Measurements from ENCODE around the gene ZFP1.

Gene ZFP1

DNA sequence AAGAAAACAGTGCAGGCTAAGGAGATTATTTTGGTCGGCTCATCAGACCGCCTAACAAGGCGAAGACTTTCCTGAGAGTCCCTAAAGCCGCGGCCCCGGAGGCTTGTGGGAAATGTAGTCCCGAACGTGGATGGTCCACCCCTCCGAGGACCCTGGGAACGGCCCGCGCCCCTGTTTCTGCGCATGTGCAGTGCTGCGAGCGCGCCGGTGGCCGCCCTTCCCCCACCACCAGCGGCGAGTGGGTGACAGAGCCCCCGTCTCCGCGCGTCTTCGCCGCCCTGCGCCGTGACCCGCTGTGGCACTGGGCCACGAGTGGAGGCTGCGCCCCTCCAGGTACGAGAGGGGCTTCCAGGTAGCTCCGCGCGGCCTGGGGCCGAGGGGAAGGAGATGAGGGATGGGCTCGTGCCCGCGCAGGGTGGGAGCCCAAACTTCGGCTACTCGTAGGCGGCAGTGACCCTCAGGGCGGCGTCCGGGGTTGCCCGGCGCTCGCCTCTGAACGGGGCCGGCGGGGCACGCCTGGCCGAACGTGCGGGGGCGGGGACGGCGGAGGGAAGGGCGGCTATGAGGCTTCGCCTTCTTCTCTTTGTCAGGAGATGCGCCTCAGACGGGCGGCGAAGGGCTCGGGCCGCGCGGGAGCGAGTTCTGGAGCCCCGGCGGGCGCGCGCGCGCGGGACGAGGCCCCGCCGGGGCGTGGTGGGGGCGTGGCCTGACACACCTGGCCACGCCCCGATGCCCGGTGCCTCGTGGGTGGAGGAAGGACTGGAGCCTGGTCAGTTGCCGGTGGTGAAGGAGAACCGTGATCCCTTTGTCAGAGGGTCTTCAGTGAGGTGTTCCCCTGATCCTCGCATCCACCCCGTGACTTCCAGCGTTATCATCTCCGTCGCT, at the start of gene ZFP1:
ZFP1 (plus strand) TSS at position 214 of the 885 bp plus-strand sequence. CDS start 4,428 bp downstream, outside the sequence.
- DNase-seq, result peak; percentile 97

GRCh38 chr16:75099075-75099667, 49.2 kb upstream of the ZFP1 start:
- DNase-seq, result no peak

GRCh38 chr16:75099738-75100602, 48.4 kb upstream of the ZFP1 start:
- DNase-seq, result peak; percentile 72

DNA sequence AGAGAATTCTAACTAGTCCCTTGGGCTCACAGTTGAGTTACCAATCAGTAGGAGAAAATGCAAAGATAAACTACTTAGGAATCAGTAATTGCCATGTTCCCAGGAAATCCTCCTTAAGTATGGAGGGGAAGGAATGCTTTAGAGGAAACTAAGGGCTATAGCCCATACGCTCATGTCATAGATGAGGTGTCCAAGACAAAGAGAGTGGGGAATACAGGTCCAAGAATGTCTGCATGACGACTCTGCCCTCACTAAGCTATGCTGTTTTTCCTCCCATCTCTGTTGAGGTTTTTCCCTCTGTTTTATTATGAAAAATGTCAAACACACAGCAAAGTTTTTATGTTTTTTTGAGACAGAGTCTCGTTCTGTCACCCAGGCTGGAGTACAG, 47.7 kb upstream of the ZFP1 start:
- no peak for DNase-seq

DNA sequence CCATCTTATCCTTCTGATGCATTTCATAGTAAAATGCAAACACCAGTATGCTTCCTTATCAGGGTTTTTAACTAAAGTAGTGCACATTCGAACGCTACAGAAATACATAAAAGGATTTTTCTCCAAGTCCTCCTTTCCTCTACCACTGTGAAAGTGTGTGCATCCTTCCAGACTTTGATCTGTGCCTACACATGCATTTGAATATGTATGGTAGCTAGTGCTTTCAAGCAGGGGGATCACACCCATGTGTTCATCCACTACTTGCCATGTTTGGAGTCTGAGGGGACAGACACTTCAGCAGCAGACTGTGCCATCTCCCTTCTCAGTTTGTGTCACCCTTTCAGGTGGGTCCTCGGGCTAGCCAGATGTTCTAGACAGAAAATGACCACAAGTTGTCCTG, 46.7 kb upstream of the ZFP1 start:
- no peak for DNase-seq

DNA sequence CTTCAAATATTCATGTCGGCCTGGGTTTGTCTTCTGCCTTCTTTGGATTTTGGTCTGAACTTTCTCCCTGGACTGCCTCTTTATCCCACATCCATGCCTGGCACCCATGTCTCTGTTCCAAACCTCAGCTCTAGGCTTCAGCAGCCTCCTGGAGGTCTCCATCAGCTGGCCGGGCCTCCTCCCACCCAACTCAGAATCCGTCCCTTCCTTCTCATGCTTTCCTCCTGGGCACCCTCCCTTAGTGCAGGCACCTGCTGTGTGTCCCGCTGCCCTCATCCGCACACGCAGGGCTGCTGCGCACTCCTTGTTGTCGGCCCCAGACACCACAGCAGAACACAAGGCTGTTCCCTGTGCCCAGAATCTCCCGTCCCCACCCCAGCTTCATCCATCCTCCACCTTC, 45.7 kb upstream of the ZFP1 start:
- DNase-seq, result no peak

DNA sequence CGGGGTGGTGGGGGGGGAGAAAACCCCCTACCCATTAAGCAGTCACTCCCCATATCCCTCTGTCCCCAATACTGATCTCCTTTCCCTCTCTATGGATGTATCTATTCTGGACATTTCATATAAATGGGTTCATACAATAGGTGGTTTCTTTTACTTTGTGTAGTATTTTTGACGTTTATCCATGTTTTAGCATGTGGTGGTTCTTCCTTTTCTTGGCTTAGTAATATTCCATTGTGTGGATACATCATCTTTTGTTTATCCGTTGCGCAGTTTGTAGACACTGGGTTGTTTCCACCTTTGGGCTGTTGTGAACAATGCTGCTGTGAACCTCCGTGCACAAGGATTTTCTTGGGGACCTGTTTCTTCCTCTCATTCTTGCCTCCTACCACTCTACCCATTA, 44.3 kb upstream of the ZFP1 start:
- DNase-seq, result no peak

GRCh38 chr16:75104836-75105235, 43.5 kb upstream of the ZFP1 start:
- no peak for DNase-seq

DNA sequence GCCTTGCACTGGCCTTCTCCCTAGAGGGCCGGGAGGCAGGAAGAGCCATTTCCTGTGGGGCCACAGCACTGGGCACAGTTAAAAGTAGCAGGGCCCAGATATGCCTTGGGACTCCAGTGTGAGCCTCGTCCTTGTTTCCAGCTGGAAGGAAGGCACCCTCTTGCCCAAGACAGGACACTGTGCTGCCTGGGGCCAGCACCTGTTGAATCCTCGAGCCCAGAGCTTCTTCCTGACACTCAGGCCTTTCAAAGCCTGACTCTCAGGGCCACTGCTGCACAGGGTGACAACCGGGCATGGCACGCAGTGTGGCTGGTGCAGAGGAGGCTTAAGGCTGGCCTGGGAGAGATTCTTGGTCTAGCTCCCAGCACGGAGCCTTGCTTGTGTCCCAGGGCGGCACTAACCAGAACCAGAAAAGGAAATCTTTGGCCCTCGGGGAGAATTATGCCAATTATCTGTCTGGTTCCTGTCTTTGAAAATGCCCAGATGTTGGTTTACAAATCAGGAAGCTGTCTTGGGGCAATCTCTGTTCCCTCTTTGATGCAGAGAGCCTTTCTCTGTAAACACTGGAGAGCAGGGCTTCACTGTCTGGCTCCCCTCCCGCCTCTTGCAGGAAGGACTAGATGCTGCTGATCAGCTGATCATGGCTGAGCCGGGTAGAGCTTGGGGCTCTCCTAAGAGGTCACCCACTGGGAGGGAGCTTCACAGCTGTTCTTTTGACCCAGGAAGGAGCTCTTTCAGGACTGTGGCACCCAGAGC, 42.8 kb upstream of the ZFP1 start:
- no peak for DNase-seq

DNA sequence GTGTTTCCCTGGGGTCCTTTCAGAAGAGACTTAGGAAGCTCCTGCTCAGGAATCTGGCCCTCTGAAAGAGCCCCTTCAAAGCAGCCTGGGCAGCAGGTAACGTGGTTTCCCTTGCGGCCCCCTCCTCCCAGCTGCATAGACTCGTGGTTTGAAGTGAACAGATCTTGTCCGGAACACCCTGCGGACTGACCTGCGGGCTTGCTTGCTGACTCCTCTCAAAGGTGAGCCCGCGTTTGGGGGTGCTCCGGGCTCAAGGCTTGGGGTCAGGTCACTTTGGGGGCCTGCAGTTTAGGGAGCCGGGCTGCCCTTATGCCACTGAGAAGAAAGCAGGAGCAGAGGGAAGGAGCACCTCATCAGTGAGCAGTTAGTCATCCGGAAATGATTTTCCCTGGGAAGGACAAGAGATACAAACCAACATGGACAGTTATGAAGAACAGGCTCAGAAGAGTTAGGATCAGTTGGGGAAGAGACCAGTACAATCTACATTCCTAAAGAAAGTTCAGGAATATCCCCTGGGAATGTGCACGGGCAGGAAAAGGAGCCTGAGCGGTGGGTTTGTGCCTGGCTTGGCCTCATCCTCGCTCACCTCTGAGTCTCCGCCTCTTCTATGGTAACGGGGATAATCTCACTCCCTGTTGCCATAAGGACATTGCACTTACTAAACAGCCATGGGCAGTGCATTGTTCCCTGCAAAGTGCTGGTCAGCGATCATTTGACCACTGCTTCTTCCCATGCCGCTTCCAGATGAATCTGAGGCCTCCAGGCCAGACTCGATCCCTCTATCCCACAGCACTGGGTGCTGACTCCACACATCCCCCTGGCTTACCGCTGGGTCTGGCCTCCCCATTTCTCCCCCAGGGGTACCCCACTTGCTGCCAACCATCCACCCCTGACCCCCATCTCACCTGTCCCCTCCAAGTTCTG, 41.7 kb upstream of the ZFP1 start:
- DNase-seq, result no peak

DNA sequence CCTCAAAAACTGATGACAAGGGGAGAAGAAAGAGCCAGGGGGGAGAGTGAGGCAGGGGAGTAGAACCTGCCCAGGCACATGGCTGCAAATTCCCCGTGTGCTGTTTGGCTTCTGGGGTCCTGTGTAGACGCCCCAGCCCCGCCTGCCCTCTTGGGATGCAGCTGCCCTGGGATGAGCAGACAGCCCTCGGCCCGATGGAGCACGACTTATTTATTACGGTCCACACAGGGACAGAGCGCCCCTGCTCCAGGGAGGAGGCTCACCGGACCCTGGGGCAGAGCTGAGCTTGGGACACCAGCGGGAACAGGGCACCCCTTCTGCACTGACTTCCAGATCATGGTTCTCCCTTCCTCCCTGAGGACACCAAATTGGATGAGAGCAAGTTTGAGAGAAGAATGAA, 40.8 kb upstream of the ZFP1 start:
- DNase-seq, result no peak

DNA sequence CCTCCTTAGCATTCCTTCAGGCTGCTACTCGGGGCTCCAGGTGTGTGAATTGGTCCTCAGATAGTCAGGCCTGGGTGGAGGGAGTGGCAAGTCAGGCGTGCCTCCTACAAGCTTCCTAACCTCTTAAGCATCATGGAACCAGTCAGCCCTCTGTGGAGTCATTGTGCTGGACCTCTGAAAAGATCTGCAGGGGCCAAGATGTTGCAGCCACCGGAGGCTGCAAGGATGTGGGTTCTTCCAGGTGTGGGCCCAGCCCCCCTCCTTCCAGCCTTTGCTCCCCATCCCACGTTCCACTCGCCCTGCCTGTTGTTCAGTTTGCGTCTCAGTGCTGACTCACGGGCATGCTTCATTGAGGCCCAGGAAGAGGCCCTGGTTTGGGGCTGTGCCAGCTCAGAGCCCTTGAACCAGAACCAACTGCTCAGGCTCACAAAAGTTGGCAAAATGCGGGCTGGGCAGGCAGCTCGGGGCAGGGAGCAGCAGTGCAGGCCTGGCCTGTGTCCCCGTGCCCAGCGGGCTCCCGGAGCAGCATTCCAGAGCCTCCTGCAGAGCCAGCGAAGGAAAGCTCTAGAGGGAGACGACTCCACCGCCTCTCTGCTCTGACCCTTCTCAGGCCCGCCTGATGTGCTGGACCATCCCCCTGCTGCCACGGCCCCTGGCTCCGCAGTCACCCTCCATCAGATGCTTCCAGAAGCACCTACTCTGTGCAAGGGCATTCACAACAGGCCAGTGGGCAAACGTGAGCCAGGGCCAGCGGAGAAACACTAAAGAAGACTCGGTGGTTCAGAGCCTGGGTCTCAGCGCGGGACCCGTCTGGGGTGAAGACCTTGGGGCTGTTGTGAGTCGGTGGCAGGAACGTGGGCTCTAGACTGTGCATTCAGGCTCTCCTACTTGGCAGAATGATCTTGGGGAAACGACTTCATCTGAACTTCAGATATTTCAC, 39.3 kb upstream of the ZFP1 start:
- DNase-seq, result peak; percentile 87

GRCh38 chr16:75109732-75110243, 38.5 kb upstream of the ZFP1 start:
- peak; percentile 37 for DNase-seq

GRCh38 chr16:75110637-75111513, 37.4 kb upstream of the ZFP1 start:
- peak; percentile 90 for DNase-seq

DNA sequence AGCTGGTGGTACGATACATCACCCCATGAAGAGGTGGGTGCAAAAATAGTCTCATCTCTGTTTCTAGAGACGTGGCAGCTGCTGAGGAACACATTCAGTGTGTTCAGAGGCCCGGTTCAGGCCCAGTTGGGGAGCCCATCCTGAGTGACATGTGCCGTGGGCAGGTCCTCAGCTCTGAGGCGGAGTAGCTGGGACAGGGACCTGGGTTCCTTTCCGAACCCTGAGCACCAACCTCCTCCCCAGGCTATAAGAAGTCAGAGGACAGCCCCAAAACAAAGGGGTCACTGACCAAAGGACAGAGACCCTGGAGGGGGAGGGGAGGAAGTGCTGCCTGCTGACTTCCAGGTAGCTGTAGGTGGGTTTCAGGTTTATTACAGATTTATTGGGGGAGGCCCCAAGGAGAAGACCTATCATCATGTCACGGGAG, 36.8 kb upstream of the ZFP1 start:
- DNase-seq, result no peak

GRCh38 chr16:75111961-75112733, 36.2 kb upstream of the ZFP1 start:
- no peak for DNase-seq

- no peak for DNase-seq
These were observed 35.4 kb upstream of the ZFP1 start for GRCh38 chr16:75112734-75113491.

All from activated CD4-positive, alpha-beta T cell treated with anti-CD3 and anti-CD28 coated beads, Interleukin-2, Interleukin-6, amounts not matched to agents 100 ng/mL and 50 ng/mL, durations not matched to agents 16 hours and 8 hours (primary cell).